Activated CD4-positive, alpha-beta T cell treated with anti-CD3 and anti-CD28 coated beads for 48 hours (primary cell): ENCODE data around the gene BFSP2.
"Not testable (repeated sequence)": the region's sequence is repeated elsewhere in the genome, so short reads cannot be mapped to it uniquely, and the experiment has no call there.

Experiments used
- DNase-seq: peaks from one replicate; pipeline ENCODE4 v3.0.0-alpha.2; 2020

BFSP2 gene

DNA sequence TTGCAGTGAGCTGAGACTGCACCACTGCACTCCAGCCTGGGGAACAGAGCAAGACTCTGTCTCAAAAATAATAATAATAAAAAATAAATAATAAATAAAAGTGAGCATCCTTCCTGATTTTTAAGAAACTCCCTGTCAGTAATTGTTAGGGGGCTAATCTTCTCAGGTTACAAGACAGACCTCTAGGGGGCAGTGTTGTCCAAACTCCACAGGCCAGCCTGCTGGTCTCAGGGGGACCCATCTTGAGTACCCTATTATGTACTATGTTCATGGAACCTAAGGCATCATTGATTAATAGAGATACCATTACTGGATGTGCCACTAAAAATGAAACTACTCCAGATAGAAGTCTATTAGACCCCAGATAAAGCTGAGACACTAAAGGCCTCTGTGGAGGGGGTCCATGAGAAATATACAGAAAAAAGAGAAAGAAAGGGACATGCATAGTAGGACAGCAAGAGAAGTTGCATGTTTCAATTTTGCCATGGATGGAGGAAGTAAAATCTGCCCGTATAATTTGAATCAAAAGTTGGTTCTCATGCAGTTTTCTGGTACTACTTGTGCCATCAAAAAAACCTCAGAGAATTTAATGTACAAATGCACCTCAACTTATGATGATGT, 88.2 kb downstream of the BFSP2 start:
- DNase-seq, result peak; percentile 63

DNA sequence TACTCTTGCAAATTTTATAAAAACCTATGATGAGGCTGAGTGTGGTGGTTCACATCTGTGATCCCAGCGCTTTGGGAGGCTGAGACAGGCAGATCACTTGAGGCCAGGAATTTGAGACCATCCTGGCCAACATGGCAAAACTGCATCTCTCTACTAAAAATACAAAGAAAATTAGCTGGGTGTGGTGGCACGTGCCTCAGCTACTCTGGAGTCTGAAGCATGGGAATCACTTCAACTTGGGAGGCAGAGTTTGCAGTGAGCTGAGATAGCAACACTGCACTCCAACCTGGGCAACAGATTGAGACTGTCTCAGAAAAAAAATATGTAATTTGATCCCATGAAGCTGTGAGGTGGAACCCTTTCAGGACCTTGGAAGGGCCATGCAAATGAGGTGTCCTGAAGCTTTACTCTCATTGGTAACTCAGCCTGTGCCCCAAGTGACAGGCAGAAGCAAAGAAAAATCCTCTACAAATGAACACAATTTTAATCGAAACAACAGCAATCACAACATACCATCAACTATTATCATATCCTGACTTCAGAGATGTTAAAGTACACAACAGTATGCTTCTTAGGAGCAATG, 89.0 kb downstream of the BFSP2 start:
- DNase-seq, result no peak

DNA sequence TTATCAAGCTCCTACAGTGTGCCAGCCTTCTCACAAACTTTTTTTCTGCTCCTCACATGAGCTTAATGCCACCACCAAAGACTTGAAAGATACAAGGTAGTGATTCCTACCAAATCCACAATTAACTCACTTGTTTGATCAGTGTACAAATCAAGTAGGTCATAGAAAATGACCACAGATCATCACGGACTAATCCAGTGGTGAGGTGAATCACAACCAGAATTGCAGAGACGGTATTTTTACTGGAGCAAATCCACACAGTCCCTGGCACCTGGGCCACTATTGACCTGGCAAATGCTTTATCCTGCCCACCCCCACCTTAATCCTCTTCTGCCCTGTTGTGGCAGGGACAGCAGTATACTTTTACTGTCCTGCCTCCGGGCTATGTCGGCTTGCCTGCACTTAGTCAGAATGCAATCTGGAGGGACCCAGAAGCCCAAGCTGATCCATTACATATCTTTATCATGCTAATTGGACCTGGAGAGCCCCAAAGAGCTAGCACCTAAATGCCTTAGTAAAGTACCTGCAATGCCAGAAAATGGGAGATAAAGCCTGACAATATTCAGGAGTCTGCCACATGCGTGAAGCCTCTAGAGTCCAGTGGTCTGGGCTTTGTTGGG, 89.7 kb downstream of the BFSP2 start:
- DNase-seq, result no peak

- DNase-seq, result peak; percentile 83
Measured at GRCh38 chr3:133490468-133491351, 90.9 kb downstream of the BFSP2 start.

- DNase-seq, result no peak
Measured at GRCh38 chr3:133491481-133492059, 91.7 kb downstream of the BFSP2 start.

DNA sequence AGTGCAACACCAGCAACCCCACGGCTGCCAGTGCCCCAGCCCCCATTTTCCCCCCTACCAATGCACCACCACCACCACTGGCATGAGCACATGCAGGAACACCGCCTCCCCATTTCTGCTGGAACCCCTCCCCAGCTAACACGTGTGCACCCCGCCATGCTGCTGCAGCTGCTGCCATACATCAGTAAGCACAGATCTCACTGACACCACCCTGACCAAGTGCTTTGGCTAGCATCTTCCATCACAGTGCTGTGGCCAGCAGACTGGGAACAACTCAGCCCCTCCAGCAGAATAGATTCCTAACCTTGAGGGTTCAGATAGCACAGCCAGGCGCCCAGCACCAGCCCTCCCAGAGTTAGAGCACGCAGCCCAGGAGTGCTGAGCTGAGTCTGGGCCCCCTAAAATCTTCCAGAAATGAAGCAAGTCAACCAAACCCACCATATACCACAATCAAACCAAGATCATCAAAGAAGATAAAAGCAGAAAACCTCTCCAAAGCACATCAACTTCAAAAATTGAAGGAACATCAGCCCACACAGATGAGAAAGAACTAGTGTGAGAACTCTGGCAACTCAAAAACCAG, 92.4 kb downstream of the BFSP2 start:
- no peak for DNase-seq

- peak; percentile 37 for DNase-seq
Measured at GRCh38 chr3:133494469-133494868, 94.6 kb downstream of the BFSP2 start.

DNA sequence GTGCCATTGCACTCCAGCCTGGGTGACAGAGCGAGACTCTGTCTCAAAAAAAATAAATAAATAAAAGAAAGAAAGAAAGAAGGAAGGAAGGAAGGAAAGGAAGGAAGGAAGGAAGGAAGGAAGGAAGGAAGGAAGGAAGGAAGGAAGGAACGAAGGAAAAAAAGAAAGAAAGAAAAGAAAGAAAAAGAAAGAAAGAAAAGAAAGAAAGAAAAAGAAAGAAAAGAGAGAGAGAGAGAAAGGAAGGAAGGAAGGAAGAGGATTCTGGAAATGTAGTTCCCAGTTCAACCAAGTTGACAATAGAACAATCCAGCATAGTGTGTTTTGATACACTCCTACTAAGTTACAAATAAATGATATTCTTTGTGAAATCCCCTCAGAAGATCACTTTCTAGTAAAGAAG, 102.7 kb downstream of the BFSP2 start:
- DNase-seq, result not testable (repeated sequence)

DNA sequence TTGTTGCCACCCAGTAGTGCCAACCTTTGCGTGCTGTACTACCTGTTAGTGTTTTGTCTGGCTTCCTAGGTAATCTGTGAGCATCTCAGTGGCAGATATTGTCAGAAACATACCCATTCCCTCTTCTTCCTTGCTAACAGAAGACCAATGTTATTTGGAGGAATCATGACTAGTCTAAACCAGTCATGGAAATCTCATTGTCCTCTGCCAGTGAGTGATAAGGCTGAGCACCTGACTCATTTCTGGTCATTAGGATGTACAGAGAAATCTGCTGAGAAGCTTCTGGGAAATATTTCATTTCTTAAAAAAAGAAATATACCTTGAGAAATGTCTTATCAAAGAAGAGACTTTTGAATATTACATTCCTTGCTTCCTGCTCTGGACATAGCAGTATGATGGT, 103.6 kb downstream of the BFSP2 start:
- no peak for DNase-seq

DNA sequence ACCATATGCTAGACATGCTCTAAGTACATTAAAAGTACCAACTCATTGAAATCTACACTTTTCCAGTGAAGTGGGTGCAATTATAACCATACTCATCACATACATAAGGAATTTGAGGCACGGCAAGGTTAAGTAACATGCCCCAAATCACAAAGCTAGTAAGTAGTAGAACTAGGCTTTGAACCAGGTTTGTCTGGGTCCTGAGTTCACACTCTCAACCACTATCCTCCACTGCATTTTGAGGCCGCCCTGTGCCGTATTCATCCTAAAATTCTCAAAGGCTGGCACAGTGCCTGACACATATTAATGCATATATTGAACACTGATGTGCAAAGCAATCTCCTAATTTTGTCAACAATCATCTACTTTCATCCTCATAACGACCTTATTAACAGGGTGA, 104.9 kb downstream of the BFSP2 start:
- DNase-seq, result no peak

DNA sequence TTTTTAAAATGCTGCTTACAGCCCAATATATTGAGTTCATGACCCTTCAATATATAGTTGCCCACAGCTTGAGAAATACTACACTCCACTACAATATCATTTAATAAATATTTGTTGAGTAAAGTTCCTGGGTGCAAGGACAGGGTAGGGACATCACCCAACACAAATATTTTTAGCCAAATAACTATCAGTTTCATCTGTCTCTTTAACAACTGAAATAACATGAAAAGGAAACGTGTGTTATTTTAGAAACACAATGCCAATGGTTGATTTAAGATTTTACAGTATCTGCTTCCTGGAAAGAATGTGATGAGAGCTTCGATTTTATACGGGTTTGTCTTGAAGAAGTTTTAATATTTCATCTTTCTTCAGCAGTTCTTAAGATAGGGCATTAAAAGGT, 106.0 kb downstream of the BFSP2 start:
- DNase-seq, result no peak

GRCh38 chr3:133506215-133506901, 106.5 kb downstream of the BFSP2 start:
- DNase-seq, result peak; percentile 36

DNA sequence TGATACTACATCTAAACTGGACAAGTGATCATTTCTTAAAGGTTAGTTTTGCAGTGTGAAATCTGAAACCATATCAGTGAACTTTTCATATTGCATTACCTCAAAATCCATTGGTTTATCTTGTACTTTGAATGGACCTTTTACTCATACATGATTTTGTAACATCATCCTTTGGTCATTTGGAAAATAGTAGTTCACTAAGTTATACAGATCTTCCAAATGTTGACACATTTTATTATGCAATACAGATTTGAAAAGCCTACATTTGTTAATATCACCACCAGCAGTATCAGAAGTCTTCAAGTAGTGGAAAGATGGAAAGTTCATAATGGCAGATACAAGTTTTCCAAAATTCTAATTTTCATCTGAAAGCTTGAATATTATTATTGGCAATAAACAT, 109.6 kb downstream of the BFSP2 start:
- DNase-seq, result no peak

GRCh38 chr3:133512416-133513089, 112.7 kb downstream of the BFSP2 start:
- DNase-seq, result no peak

- DNase-seq, result no peak
Measured at GRCh38 chr3:133514418-133514817, 114.6 kb downstream of the BFSP2 start.

- DNase-seq, result no peak
Measured at GRCh38 chr3:133515127-133515526, 115.3 kb downstream of the BFSP2 start.

GRCh38 chr3:133520286-133520685, 120.4 kb downstream of the BFSP2 start:
- no peak for DNase-seq

- not testable (repeated sequence) for DNase-seq
Measured at GRCh38 chr3:133520938-133521337, 121.1 kb downstream of the BFSP2 start.

DNA sequence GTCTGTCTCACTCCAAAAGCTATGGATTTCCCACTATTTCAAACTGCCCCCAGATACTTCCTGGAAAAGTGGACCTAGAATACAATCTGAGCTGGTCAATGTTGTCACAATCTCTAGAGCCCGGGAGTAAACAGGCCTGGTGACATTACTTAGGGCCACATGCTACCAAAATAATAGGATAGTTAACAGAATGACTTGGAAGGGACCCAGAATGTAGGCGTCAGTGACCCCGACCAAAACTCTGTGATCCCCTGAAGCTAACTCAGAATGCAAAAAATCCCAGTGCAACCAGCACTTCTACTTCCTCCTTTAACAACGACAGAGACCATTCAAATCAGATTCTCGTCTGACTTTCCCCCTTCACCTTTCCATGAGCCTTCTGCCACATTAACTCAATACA, 122.1 kb downstream of the BFSP2 start:
- DNase-seq, result no peak

DNA sequence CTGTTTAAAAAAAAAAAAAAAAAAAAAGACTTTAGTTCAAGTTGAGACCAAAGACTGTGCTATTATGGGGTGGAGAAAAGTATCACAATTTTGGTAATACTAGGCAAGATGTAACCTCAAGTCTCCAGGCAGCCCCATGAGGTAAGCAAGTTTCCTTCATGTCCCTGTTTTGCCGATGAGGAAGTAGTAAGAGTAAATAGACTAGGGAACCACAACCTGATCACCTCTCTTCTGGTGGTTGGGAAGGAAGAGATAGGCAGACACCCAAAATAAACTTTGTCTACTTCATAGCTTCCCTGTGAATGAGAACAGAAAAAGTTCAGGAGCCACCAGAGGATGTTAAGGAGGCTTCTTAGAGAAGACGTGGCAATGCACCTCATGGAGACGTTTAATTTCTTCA, 123.9 kb downstream of the BFSP2 start:
- not testable (repeated sequence) for DNase-seq
